GM10248 (cell line): ENCODE measurements around the gene MGAT4B.

Source experiments
- CTCF ChIA-PET: fragments of 300-600 bp; sonication (Branson Sonifier 250); formaldehyde crosslinking; extraction: SDS; loops from one replicate; lab custom pipeline; 2021; ENCODE audit warnings: antibody characterized with exemption; lab: Yijun Ruan, JAX
- POLR2A ChIA-PET: fragments of 350-650 bp; sonication (Branson Sonifier 250); formaldehyde crosslinking; extraction: SDS; loops from one replicate; lab custom pipeline; 2020; ENCODE audit warnings: antibody characterized with exemption; lab: Yijun Ruan, JAX
- DNase-seq: peaks from one replicate; pipeline ENCODE4 v3.0.0; 2012; ENCODE audit errors: extremely low spot score
- CTCF ChIP-seq: IDR thresholded peaks from 2 replicates; pipeline ENCODE4 v1.5.1; 2012; ENCODE audit warnings: mild to moderate bottlenecking, low read depth; ENCODE audit errors: extremely low read depth, missing control alignments, control extremely low read depth

MGAT4B gene

GRCh38 chr5:179821298-179822058 is 14.8 kb upstream of the MGAT4B start:
- no peak for TF ChIP-seq CTCF
- ChIA-PET CTCF (interaction anchor here (1.3 to 1.9 kb wide), 4 partner anchors 11 to 143 kb away, joined by 3 to 10 read pairs (median 5); no protein-coding TSS in a partner anchor), POLR2A (interaction anchor here (0.6 to 2.2 kb wide), 13 partner anchors 9 to 144 kb away, joined by 3 to 27 read pairs (median 4); partner anchors contain the start of gene LTC4S)
- DNase-seq = peak; percentile 91

- no peak for TF ChIP-seq CTCF
- ChIA-PET CTCF (interaction anchor here (2.3 kb wide), 1 partner anchor 19 kb away, joined by 13 read pairs; no protein-coding TSS in a partner anchor), POLR2A (interaction anchor here (0.5 to 2.2 kb wide), 16 partner anchors 9 to 269 kb away, joined by 3 to 27 read pairs (median 5); partner anchors contain the start of genes HNRNPH1, LTC4S and MAML1)
- DNase-seq = peak; percentile 90
These were observed 14.0 kb upstream of the MGAT4B start, which contains the start of gene SQSTM1 for GRCh38 chr5:179820483-179821297. Gene SQSTM1, plus strand, starts transcription at chr5:179820905. Its CDS starts 32 bp downstream, at chr5:179820937.

GRCh38 chr5:179820127-179820482 is 13.4 kb upstream of the MGAT4B start:
- no peak for TF ChIP-seq CTCF
- DNase-seq = no peak
- ChIA-PET CTCF (interaction anchor here (2.3 kb wide), 1 partner anchor 18 kb away, joined by 13 read pairs; no protein-coding TSS in a partner anchor), POLR2A (interaction anchor here (0.5 to 2.2 kb wide), 15 partner anchors 9 to 197 kb away, joined by 3 to 27 read pairs (median 5); partner anchors contain the start of genes HNRNPH1, LTC4S and MAML1)

- peak; percentile 61 for DNase-seq
- POLR2A ChIA-PET = interaction anchor here (0.6 to 2.2 kb wide), 5 partner anchors 8 to 87 kb away, joined by 3 to 27 read pairs (median 6); partner anchors contain the start of gene MAML1
- CTCF ChIA-PET = interaction anchor here (1.3 to 2.3 kb wide), 3 partner anchors 18 to 57 kb away, joined by 4 to 13 read pairs (median 4); no protein-coding TSS in a partner anchor
- TF ChIP-seq CTCF = no peak
These were observed 12.8 kb upstream of the MGAT4B start for GRCh38 chr5:179819296-179820126.

GRCh38 chr5:179818746-179819295 is 12.2 kb upstream of the MGAT4B start:
- ChIA-PET POLR2A (interaction anchor here (0.6 to 2.2 kb wide), 3 partner anchors 12 to 27 kb away, joined by 3 to 13 read pairs (median 6); no protein-coding TSS in a partner anchor), CTCF (interaction anchor here (1.3 to 2.3 kb wide), 5 partner anchors 16 to 57 kb away, joined by 3 to 13 read pairs (median 4); no protein-coding TSS in a partner anchor)
- peak; percentile 95 for DNase-seq
- TF ChIP-seq CTCF = no peak
